NB4 (cell line): ENCODE data around the gene ATOH8.

ENCODE experiments used
- DNase-seq: peaks from one replicate; pipeline ENCODE4 v3.0.0; 2010; ENCODE audit warnings: low read depth
- H3K4me3 ChIP-seq: one replicate; pipeline ENCODE4 v1.5.1; 2011; ENCODE audit warnings: mild to moderate bottlenecking, low read depth, low read length, moderate library complexity
- CTCF ChIP-seq: IDR thresholded peaks from one replicate; pipeline ENCODE4 v1.5.1; 2012; ENCODE audit warnings: low read depth, low read length
- MAX ChIP-seq: IDR thresholded peaks from 2 replicates; pipeline ENCODE4 v1.6.1; 2011; ENCODE audit warnings: low read depth, low read length
- MYC ChIP-seq: IDR thresholded peaks from 2 replicates; pipeline ENCODE4 v1.6.1; 2011; ENCODE audit warnings: low read depth, low read length
- POLR2A ChIP-seq: IDR thresholded peaks from 2 replicates; pipeline ENCODE4 v1.6.1; 2011; ENCODE audit warnings: mild to moderate bottlenecking; ENCODE audit not compliant: insufficient read length; ENCODE audit errors: extremely low read depth

The ATOH8 gene

GRCh38 chr2:85706599-85707296, 47.0 kb upstream of the ATOH8 start:
- DNase-seq = peak; percentile 90
- no peak overlapping the region for H3K4me3 ChIP-seq

GRCh38 chr2:85707304-85707703, 46.5 kb upstream of the ATOH8 start:
- TF ChIP-seq POLR2A = no peak
- 0 out of 2 replicates have a peak, but pooled peaks have one; percentile 49 for TF ChIP-seq MYC
- TF ChIP-seq MAX = no peak; the same call in 1 of the 2 replicates
- TF ChIP-seq CTCF = peak; percentile 85
- no peak overlapping the region for H3K4me3 ChIP-seq
- peak; percentile 95 for DNase-seq

More at GRCh38 chr2:85706599-85707296, 47.0 kb upstream of the ATOH8 start:
- TF ChIP-seq CTCF = no peak
- TF ChIP-seq MYC = no peak
- no peak for TF ChIP-seq MAX
- no peak for TF ChIP-seq POLR2A

GRCh38 chr2:85708641-85709040, 45.1 kb upstream of the ATOH8 start:
- TF ChIP-seq MAX (no peak), POLR2A (no peak)
- no peak for DNase-seq
- no peak overlapping the region for H3K4me3 ChIP-seq

- no peak overlapping the region for H3K4me3 ChIP-seq
- DNase-seq = peak; percentile 72
- TF ChIP-seq CTCF (no peak), MAX (no peak), MYC (no peak), POLR2A (no peak)
Measured at GRCh38 chr2:85709401-85709811, 44.4 kb upstream of the ATOH8 start.

GRCh38 chr2:85710687-85711577, 42.9 kb upstream of the ATOH8 start:
- 0 out of 2 replicates have a peak, but pooled peaks have one; percentile 18 for TF ChIP-seq MAX
- no peak for TF ChIP-seq POLR2A
- no peak overlapping the region for H3K4me3 ChIP-seq
- peak; percentile 68 for DNase-seq

- no peak for TF ChIP-seq POLR2A
- no peak for TF ChIP-seq MAX
- no peak for TF ChIP-seq MYC
- no peak for TF ChIP-seq CTCF
- no peak for DNase-seq
- no peak overlapping the region for H3K4me3 ChIP-seq
Measured at GRCh38 chr2:85711578-85712060, 42.2 kb upstream of the ATOH8 start.
